Activated CD4-positive, CD25-positive, alpha-beta regulatory T cell (primary cell): Measurements from ENCODE around the gene CNNM1.

Experiments used
- DNase-seq, 4 experiments: peaks; one replicate each; lab custom pipeline; 2025; lab: John Stamatoyannopoulos, UW

Gene CNNM1

DNA sequence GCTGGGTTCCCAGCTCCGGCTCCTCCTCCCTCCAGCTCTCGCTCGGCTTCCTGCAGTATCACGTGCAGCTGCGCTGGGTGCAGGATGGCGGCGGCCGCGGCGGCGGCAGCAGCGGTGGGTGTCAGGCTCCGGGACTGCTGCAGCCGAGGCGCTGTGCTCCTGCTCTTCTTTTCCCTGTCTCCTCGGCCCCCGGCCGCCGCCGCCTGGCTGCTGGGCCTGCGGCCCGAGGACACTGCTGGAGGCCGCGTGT lies at the start of gene CNNM1:
Gene CNNM1, plus strand, starts transcription at position 53 of the 250 bp plus-strand sequence. Its CDS starts 32 bp downstream, at position 85.
- no peak for DNase-seq

DNA sequence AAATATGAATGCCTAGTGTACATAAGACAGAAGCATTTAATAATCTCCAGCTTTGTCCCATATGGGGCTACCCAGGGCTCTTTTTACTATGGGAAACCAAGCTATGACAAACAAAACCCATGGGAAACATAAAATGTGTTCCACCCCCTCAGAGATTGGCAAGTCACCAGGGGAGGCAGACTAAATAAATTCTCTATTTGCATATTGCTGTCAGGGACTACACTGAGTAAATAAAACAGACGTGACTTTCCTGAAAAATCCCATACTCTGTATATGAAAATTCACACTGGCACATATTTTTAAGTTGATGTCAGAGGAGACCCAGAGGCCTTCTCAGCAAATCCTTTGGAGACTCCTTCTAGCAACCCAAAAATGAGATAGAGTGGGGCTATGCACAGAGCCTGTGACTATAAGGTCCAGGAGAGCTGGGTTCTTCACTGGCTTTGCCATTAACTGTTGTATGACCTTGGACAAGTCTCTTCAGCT lies 49.5 kb upstream of the CNNM1 start:
- DNase-seq: no peak

DNA sequence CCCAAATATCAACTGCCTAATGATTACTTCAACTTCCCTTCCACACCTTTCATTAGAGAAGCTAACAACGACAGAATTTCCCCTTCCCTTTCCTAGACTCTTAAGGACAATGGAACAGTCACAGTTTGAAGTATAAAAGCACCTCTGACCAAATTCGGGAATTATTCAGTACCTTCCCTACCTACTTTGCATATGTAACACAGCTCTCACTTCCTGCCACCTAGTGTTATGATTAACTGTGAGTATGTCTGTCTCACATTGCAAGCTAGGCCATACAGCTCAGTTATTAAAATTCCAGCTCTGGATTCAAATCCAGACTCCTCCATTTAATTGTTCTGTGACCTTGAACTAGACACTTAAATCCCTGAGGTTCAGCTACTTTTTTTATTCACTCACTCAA lies 48.7 kb upstream of the CNNM1 start:
- no peak for DNase-seq

DNA sequence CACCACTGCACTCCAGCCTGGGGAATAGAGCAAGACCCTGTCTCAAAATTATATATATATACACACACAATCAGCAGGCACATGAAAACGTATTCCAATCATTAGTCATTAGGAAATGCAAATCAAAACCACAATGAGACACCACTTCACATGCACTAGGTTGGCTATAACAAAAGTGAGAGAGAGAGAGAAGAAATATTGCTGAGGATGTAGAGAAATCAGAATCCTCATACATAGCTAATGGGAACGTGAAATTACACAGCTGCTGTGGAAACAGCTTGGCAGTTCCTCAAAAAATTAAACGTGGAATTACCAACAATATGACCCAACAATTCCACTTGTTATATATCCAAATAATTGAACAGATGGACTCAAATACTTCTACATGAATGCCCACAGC lies 43.3 kb upstream of the CNNM1 start:
- DNase-seq: no peak

DNA sequence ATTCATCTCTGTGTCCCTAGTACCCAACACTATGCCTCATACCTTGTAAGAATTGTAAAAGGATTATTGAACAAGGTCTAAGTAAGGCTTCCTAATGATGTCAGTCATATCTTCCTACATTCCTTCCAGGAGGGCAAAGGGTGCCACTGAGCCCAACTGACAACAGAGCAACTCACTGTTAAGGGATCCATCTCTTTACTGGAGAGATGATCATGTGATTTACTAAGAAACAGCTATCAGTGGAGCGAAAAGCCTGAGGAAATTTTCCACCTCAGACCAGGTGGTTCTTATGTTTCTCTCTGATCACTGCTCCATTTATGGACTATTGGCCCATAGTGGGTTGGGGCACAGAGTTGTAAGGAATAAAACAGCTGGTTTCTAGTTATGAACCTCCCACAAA lies 38.9 kb upstream of the CNNM1 start:
- no peak for DNase-seq

DNA sequence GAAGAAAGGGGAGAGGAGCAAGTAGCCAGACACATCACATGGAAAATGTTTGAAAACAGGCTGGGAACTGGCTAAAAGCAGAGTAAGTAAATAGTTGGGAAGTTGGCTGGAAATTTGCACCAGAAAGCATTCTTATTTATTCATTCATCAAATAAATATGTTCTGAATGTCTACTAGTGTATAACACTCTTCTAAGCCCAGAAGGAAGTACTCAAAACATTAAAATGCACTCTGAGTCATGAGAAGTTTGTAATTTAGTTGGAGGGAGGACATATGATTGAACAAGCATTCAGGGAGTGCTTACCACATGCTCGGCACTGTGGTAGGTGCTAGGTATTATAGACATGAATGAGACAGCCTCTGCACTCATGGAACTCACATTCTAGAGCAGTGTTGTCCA lies 37.0 kb upstream of the CNNM1 start:
- DNase-seq: no peak

DNA sequence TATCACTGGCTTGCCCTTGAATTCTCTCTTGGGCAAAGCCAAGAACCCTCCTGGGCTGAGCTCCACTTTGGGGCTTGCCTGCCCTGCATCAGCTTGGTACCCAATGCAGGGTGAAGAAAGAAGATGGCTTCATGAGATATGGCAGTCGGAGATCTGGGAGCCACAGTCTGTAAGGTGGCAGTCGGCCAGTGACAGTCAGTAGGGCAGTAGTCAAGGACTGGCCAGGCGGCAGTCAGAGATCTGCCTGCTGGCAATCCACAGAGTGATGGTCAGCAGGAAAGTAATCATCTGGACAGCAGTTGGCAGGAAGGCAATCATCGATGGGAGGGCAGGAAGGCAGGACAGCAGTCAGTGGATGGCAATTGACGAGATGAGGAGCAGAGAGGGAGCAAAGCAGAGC lies 32.6 kb upstream of the CNNM1 start:
- DNase-seq: no peak

DNA sequence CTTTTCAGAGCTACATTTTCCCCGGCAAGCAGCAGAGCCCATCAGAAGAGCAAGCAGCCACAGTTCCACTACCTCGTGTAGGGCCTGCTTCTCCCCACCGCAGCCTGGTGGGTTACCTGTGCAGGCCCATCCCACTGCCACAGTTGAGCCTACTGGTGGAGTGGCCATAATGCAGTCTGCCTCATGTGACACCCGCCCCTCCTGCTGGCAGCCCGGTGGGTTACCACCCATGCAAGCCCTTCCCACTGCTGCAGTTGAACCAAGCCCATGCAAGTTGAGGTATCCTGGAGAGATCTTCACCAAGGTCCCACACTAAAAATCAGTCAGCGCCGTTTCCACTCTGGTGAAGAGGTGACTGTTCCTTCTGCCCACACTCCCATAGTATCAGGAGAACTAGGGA lies 32.1 kb upstream of the CNNM1 start:
- DNase-seq: no peak

DNA sequence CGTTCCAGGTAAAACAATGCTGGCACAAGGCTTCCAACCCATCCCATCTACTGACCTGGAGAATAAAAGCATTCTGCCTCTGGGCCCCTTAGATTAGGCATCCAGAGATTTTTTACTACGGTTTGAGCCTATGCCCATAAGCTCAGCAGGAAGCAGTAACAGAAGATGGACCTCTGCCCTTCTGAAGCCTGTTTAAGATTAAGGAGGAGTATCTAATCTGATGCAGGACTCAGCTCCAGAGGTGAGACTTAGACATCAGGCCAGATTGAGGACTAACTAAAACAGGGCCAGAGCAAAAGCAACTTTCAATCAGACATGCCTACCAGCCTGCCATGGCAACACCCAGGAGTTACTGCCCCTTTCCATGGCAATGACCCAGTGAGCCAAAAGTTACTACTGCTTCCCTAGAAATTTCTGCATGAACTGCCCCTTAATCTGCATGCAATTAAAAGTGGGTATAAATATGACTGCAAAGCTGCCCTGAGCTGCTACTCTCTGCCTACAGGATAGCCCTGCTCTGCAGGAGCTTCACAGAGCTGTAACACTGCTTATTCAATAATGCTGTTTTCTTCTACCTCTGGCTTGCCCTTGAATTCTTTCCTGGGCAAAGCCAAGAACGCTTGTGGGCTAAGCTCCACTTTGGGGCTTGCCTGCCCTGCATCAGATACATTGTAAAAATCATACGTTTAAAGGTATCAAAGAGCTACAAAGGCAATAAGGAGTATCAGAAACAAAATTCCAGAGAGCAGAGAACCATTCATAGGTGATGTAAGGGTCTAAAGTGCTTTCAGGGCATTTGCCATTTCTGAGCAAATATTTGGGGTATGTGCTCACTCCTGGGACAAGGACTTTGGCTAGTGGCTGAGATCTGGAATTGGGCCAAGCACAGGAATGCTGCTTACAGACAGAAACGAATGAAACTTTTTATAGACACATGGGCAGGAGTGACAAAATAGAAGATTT lies 25.0 kb upstream of the CNNM1 start:
- DNase-seq: no peak

DNA sequence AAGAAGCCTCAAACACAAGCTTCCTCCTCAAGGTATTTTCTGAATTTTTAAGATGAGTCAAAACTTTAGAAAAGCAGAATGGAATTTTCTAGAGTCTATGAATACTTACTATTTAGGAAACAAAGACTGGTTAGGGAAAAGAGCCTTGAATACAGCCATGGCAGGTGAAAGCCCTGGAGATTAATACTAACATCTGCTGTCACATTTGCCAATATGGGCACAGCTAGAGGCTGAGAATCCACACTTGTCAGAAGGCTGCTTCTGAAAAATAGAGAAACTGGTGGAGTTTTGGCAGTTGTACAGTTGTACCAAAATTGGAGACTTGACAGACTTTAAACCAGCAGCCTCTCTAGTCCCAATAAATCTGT lies 24.3 kb upstream of the CNNM1 start:
- no peak for DNase-seq

DNA sequence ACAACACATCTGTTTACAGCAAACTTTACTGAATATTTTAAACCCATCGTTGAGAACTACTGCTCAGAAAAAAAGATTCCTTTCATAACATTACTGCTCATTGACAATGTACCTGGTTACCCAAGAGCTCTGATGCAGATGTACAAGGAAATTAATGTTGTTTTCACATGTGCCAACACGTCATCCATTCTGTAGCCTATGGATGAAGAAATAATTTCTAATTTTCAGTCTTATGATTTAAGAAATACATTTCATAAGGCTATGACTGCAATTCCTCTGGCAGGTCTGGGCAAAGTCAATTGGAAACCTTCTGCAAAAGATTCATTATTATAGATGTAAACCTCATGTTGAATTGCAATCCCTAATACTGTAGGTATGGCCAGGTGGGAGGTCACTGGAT lies 16.7 kb upstream of the CNNM1 start:
- DNase-seq: no peak

DNA sequence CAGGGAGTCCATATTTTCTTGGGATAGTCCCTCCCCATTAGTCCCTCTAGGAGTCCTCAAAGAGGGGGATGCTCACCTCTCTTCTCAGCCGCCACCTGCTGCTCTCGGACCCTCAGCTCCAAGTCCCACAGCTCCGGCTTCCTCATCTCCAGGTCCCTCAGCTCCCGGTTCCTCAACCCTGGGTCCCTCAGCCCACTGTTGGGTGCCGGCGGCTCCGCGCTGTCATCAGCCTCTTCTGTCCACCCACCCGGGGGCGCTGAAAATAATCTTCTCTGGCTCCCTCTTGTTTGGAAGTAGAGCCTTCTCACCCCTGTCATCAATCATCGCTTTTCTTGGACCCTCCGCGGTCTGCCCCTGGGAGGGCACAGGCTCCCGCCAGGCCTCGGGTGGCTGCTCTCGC lies 13.3 kb upstream of the CNNM1 start:
- DNase-seq: no peak

DNA sequence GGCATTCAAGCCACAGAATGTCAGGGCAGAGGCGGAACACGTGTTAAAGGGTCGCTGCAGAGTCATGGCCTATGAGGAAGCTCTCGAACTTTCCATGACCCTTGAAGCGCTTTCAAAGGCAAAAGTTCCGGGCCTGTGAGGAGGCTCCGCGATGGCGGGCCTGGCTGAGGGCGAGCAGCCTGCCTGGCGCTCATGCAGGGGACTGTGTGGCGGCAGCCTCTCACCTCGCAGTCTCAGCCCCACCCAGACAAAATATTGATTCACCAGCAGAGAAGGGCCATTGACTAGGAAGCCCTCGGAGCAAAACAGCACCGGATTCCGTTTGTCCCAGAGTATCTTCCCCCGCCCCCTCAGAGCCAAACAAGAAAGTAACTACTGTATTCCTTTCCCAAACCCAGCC lies 12.8 kb upstream of the CNNM1 start:
- no peak for DNase-seq

DNA sequence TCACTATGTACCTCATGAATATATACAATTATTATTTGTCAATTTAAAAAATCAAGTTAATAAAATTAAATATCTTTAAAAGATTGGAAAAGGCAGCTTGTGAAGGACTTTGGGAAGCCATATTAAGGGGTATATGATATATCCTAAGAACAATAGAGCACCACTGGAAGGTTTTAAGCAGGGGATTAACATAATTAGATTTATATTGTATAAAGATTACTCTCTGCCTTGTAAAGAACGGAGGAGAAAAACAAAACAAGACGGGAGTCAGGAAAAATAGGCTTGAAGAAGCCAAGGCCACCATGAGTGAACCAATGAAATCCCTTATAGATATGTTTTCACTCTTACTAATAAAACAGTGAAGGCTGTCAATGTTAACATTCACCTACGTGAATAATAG lies 11.1 kb upstream of the CNNM1 start:
- DNase-seq: no peak

DNA sequence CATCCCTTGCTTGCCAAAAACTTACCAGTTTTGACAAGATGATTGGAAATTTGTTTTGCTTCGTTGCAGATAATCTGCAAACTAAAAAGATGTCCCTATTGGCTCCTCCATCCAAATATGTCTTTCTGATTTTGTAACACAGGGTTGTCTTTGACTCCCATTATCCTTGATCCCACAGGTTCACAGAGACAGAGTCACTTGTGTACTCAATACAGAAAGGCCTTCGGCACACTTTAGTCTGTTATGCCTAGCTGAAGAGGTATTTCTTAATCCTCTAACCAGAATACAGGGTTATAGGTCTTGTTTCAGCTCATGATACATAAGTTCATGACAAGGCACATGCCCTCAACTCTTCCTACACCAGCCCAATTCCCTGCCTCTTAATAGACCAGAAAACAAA lies 10.7 kb upstream of the CNNM1 start:
- no peak for DNase-seq

DNA sequence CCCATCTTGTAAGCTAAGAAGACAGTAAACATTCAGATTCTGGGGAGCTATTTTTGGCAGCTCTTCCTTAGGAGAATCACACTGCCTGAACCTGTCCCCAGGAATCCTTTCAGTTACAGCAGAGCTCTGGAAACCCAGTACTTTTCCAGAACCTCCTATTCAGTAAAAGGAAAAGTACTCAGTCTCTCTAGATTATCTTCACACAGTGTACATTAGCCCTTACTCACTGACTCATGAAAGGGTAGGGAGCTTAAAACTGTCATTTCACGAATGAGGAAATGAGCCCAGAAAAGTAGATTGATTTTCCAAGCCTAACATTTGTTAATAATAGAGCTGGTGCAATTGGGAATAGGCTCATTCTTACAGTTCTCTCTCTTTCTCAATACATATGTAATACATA lies 3.9 kb upstream of the CNNM1 start:
- no peak for DNase-seq

DNA sequence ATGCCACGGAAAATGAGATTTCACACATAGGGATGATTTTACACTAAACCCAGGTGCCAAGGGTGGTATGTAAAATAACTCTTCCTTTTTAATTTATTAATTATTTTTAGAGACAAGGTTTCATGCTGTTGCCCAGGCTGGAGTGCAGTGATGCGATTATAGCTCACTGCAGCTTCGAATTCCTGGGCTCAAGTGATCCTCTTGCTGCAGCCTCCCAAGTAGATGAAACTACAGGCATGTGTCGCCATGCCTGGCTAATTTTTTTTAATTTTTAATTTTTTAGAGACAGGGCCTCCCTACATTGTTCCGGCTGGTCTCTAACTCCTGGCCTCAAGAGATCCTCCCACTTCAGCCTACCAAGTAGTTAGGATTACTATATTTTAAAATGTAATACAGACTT lies 2.3 kb upstream of the CNNM1 start:
- DNase-seq: no peak

DNA sequence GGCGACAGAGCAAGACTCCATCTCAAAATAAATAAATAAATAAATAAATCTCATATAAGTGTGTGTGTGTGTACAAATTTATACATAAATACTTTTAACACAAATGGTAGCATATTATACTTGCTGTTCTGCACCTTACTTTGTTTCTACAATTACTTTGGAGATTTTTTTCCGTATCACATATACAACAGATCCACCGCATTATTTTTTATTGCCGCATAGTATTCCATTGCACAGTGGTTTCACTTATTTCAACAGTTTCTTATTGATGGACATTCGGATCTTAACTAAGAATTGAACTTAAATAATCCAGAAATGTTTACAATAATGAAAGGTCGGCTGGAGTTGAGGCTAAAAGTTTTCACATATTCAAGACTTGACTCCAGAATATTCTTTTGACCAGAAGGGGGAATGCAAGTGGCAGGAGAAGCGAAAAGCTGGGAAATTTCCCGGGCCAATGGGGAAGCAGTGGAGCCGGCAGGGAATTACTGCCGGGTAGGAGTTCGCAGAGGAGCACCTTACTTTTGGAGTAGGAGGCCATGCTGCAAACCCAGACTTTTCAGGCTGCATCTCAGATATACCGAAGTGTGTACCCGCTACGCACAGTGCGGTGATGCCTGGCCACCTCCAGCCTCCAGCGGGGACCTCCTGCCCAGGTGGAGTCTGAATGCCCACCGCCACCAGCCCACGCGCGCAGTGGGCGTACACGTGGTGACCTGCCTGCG lies 415 bp upstream of the CNNM1 start:
- no peak for DNase-seq

DNA sequence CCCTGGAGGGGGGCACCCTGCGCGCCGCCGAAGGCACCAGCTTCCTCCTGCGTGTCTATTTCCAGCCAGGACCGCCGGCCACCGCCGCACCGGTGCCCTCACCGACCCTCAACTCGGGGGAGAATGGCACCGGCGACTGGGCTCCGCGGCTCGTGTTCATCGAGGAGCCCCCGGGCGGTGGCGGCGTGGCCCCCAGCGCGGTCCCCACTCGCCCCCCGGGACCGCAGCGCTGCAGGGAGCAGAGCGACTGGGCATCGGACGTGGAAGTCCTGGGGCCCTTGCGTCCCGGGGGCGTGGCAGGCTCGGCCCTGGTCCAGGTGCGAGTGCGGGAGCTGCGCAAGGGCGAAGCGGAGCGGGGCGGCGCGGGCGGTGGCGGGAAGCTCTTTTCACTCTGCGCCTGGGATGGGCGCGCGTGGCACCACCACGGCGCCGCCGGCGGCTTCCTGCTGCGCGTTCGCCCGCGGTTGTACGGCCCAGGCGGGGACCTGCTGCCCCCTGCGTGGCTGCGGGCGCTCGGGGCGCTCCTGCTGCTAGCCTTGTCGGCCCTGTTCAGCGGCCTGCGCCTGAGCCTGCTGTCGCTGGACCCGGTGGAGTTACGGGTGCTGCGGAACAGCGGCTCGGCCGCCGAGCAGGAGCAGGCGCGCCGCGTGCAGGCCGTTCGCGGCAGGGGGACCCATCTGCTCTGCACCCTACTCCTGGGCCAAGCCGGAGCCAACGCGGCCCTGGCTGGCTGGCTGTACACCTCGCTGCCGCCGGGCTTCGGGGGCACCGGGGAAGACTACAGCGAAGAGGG lies 594 bp downstream of the CNNM1 start:
- DNase-seq: no peak

DNA sequence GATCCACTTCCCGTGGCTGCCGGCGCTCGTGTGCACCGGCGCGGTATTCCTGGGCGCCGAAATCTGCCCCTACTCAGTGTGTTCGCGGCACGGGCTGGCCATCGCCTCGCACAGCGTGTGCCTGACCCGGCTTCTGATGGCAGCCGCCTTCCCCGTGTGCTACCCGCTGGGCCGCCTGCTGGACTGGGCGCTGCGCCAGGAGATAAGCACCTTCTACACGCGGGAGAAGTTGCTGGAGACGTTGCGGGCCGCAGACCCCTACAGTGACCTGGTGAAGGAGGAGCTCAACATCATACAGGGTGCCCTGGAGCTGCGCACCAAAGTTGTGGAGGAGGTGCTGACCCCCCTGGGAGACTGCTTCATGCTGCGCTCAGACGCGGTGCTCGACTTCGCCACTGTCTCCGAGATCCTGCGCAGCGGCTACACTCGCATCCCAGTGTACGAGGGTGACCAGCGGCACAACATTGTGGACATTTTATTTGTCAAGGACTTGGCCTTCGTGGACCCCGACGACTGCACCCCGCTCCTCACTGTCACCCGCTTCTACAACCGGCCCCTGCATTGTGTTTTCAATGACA lies 1.3 kb downstream of the CNNM1 start:
- no peak for DNase-seq

DNA sequence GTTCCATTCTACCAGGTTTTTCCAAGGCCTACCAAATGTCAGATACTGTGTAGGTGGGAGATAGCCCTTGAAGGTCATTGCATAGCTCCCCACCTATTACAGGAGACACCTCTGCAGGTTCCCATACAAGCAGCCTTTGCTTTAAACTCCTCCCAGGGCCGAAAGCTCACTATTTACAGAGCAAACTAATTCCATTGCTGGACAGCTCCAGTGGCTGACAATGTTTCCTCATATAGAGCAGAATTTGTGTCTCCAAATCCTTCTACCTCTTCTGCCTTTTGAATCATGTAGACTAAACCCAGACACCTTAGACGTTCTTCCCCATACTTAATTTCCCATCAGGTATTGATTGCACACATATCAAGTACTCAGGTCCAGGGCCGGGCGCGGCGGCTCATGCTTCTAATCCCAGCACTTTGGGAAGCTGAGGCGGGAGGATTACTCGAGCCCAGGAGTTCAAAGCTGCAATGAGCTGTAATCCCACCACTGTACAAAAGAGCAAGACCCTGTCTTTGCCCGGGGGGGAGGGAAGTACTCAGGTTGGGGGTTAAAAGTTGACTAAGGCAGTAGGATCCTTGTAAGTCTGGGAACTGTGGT lies 2.1 kb downstream of the CNNM1 start:
- no peak for DNase-seq

DNA sequence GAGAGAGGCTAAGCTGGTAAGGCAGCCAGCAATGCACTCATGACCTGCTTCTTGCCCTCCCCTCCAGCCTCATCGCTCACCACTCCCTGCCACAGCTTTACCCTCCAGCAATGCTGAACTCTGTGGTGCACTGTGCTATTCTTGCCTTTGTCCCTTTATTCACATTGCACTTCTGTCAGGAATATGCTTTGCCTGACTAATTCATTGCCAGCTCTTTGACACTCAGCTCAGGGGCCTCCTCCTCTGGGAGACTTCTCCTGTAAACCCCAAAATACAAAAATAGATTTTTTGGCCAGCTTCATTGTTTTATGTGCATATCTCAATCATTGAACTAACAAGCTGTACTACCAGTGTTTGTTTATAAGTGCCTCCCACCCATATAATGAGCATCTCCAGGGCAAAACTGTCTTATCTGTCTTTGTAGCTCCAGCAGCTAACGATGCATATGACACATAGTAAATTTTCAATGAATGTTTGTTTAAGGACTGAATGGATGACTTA lies 8.2 kb downstream of the CNNM1 start:
- no peak for DNase-seq
